ENCODE data around the gene BMPER.

GRCh38 chr7:34108165-34108564, 202.8 kb downstream of the BMPER start:
- TF ChIP-seq CTCF (IDR thresholded peaks at IDR 0.05), result no peak
- no peak for TF ChIP-seq POLR2A (IDR thresholded peaks at IDR 0.05)

Data from thyroid gland (tissue), 4 donors.